Neural progenitor cell (in vitro differentiated cells): ENCODE data around the gene SH3GL2. TPM values are rescaled to one million over a fixed set of nuclear protein-coding genes. Genes with fewer than 3 reads are reported as not detected.

Experiments used
- DNase-seq: peaks from one replicate; pipeline ENCODE4 v3.0.0-alpha.2; 2016; ENCODE audit warnings: low spot score
- H2AFZ ChIP-seq: fragments of 200-600 bp; sonication (generic); replicated peaks from 2 replicates; pipeline ENCODE4 v1.6.1; 2016; ENCODE audit warnings: antibody characterized with exemption
- H3F3A ChIP-seq: fragments of 200-600 bp; sonication (generic); 2 replicates; pipeline ENCODE4 v1.6.1; 2016; ENCODE audit warnings: antibody characterized with exemption, low read depth
- H3K27ac ChIP-seq: fragments of 200-600 bp; sonication (generic); 2 replicates; pipeline ENCODE4 v1.5.1; 2016; ENCODE audit warnings: mild to moderate bottlenecking
- H3K27me3 ChIP-seq: fragments of 200-600 bp; sonication (generic); 2 replicates; pipeline ENCODE4 v1.6.1; 2016; ENCODE audit warnings: mild to moderate bottlenecking, moderate library complexity
- H3K36me3 ChIP-seq: fragments of 200-600 bp; sonication (generic); 2 replicates; pipeline ENCODE4 v1.5.1; 2016
- H3K4me1 ChIP-seq: fragments of 200-600 bp; sonication (generic); 2 replicates; pipeline ENCODE4 v1.6.1; 2016; ENCODE audit warnings: mixed run types
- H3K4me2 ChIP-seq: fragments of 200-600 bp; sonication (generic); 2 replicates; pipeline ENCODE4 v1.6.1; 2016
- H3K4me3 ChIP-seq: fragments of 200-600 bp; sonication (generic); 2 replicates; pipeline ENCODE4 v1.5.1; 2016
- H3K79me2 ChIP-seq: fragments of 200-600 bp; sonication (generic); 2 replicates; pipeline ENCODE4 v1.6.1; 2016; ENCODE audit warnings: low read depth
- H3K9ac ChIP-seq: fragments of 200-600 bp; sonication (generic); 2 replicates; pipeline ENCODE4 v1.6.1; 2016
- H3K9me3 ChIP-seq: fragments of 200-600 bp; sonication (generic); 2 replicates; pipeline ENCODE4 v1.5.1; 2016; ENCODE audit warnings: low read depth
- H4K20me1 ChIP-seq: fragments of 200-600 bp; sonication (generic); 2 replicates; pipeline ENCODE4 v1.6.1; 2016; ENCODE audit warnings: low read depth
- H3K27ac Mint-ChIP-seq: 3 replicates; pipeline ENCODE4 v1.8.0; 2021; ENCODE audit warnings: mixed read lengths
- H3K27me3 Mint-ChIP-seq: 2 replicates; pipeline ENCODE4 v1.8.0; 2022; ENCODE audit warnings: low read depth, mild to moderate bottlenecking, inconsistent platforms, moderate library complexity, mixed read lengths; ENCODE audit not compliant: insufficient read depth
- H3K36me3 Mint-ChIP-seq: 3 replicates; pipeline ENCODE4 v1.8.0; 2021; ENCODE audit warnings: mixed read lengths
- H3K4me1 Mint-ChIP-seq: 3 replicates; pipeline ENCODE4 v1.8.0; 2021; ENCODE audit warnings: mixed read lengths
- H3K4me3 Mint-ChIP-seq: 3 replicates; pipeline ENCODE4 v1.8.0; 2021; ENCODE audit warnings: mild to moderate bottlenecking, moderate library complexity, mixed read lengths
- H3K9me3 Mint-ChIP-seq: 3 replicates; pipeline ENCODE4 v1.8.0; 2020; ENCODE audit warnings: mixed read lengths
- EZH2 ChIP-seq: fragments of 200-600 bp; sonication (generic); IDR thresholded peaks from 2 replicates; pipeline ENCODE4 v1.6.1; 2017; ENCODE audit warnings: antibody characterized with exemption, mild to moderate bottlenecking, moderate library complexity
- EZH2phosphoT487 ChIP-seq: fragments of 200-600 bp; sonication (generic); IDR thresholded peaks from 2 replicates; pipeline ENCODE4 v1.6.1; 2017; ENCODE audit warnings: antibody characterized with exemption
- total RNA-seq: library from RNA; depleted of rRNA; stranded (reverse); fragments of >200 nt; gene quantifications from 2 replicates; pipeline ENCODE4 v1.2.3, GENCODE V29; 2015; ENCODE audit warnings: low replicate concordance
- TF ChIP-seq, protein P1 (sequence below): fragments of 200-600 bp; sonication (generic); IDR thresholded peaks from 2 replicates; pipeline ENCODE4 v1.5.1; 2017; ENCODE audit warnings: antibody characterized with exemption, mild to moderate bottlenecking

SH3GL2 gene
- total RNA-seq, 1 donor from 2014 or later = 1.6 TPM

DNA sequence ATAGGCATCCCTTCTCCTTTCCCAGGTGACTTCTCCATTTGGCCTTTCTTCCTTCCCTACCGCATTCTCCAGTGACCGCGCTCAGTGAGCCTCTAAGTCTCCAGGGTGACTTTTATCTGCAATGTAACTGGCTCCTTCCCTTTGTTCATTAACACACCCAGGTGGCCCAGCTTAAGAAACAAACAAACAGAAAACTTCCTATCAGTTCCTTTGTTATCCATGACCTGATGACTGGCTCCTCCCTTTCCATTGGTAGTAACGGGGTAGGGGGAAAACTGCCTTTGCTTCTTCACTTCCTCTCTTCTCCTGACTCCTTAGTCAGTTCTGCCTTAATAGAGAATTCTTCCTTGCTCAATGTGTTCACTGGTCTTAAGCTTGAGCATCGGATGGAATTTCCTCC, 7.0 kb upstream of the SH3GL2 start:
- Histone ChIP-seq H3K4me3 (no peak overlapping the region), H4K20me1 (no peaks in the 10 kb centered on the region), H3K36me3 (no peaks in the 10 kb centered on the region), H3K79me2 (no peaks in the 10 kb centered on the region), H3K27me3 (peaks cover 8% of the 10 kb centered on the region), H3K9me3 (no peaks in the 10 kb centered on the region), H3K9ac (no peak overlapping the region), H3F3A (no peaks in the 10 kb centered on the region), H3K4me1 (peaks cover 7% of the 10 kb centered on the region), H3K27ac (no peak overlapping the region), H3K4me2 (peak overlapping the region; percentile 5), H2AFZ (no peak overlapping the region)
- H3K27ac Mint-ChIP-seq = no peak overlapping the region
- no peaks in the 10 kb centered on the region for H3K36me3 Mint-ChIP-seq
- TF ChIP-seq EZH2 (no peak), EZH2phosphoT487 (no peak)
- TF ChIP-seq, protein P1, sequence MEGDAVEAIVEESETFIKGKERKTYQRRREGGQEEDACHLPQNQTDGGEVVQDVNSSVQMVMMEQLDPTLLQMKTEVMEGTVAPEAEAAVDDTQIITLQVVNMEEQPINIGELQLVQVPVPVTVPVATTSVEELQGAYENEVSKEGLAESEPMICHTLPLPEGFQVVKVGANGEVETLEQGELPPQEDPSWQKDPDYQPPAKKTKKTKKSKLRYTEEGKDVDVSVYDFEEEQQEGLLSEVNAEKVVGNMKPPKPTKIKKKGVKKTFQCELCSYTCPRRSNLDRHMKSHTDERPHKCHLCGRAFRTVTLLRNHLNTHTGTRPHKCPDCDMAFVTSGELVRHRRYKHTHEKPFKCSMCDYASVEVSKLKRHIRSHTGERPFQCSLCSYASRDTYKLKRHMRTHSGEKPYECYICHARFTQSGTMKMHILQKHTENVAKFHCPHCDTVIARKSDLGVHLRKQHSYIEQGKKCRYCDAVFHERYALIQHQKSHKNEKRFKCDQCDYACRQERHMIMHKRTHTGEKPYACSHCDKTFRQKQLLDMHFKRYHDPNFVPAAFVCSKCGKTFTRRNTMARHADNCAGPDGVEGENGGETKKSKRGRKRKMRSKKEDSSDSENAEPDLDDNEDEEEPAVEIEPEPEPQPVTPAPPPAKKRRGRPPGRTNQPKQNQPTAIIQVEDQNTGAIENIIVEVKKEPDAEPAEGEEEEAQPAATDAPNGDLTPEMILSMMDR = no peak
- peaks cover 10% of the 10 kb centered on the region for H3K27me3 Mint-ChIP-seq
- no peaks in the 10 kb centered on the region for H3K9me3 Mint-ChIP-seq
- peak; percentile 47 for DNase-seq
- no peak overlapping the region for H3K4me3 Mint-ChIP-seq
- H3K4me1 Mint-ChIP-seq = no peaks in the 10 kb centered on the region

DNA sequence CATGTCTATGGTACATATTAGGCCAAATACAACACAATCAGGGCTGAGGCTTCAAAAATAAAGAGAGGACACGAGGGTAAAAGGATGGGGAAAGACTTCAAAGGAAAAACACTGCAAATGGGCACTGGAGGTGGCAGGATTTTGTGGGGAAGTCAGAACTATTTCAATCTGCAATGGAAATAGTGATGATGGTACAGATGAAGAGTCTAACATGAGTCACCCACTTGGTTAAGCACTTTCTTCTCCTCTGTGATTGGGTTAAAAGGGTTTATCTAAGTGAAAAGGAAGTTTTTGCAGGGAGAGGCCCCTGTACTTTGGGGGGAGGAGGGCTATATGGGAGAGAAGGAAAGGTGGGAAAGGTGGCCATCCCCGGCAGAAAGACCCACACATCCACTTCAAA, 4.5 kb upstream of the SH3GL2 start:
- H3K9me3 Mint-ChIP-seq = no peaks in the 10 kb centered on the region
- H3K9me3 ChIP-seq = no peaks in the 10 kb centered on the region
- peaks cover 11% of the 10 kb centered on the region for H3K4me1 ChIP-seq
- no peak overlapping the region for H2AFZ ChIP-seq
- no peak for DNase-seq
- no peaks in the 10 kb centered on the region for H3K36me3 Mint-ChIP-seq
- H3K79me2 ChIP-seq = no peaks in the 10 kb centered on the region
- no peaks in the 10 kb centered on the region for H4K20me1 ChIP-seq
- no peak overlapping the region for H3K27ac Mint-ChIP-seq
- H3K27ac ChIP-seq = no peak overlapping the region
- no peak overlapping the region for H3K4me2 ChIP-seq
- no peak overlapping the region for H3K9ac ChIP-seq
- H3K36me3 ChIP-seq = no peaks in the 10 kb centered on the region
- no peak overlapping the region for H3K4me3 Mint-ChIP-seq
- H3K4me1 Mint-ChIP-seq = peaks cover 2% of the 10 kb centered on the region
- peaks cover 22% of the 10 kb centered on the region for H3K27me3 Mint-ChIP-seq
- H3K4me3 ChIP-seq = no peak overlapping the region
- TF ChIP-seq, protein P1 = no peak
- TF ChIP-seq EZH2 = no peak
- no peak for TF ChIP-seq EZH2phosphoT487
- peaks cover 5% of the 10 kb centered on the region for H3F3A ChIP-seq
- H3K27me3 ChIP-seq = peaks cover 33% of the 10 kb centered on the region

DNA sequence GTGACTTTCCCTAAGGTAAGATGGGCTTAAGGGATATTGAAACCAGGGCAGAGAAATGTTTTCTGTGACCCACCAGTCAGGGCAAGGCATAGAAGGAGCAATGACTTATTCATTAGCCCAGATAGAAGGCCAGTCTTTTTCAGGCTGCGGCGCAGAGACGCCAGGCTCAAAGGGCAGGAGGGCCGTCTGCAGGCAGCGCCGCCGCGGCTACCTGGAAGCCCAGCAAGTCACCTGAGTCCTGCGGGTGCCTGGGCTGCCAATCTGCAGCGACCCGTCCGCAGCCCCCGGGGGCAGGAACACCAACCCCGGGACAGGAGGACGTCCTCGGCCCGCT, 322 bp upstream of the SH3GL2 start:
- no peaks in the 10 kb centered on the region for H3K36me3 ChIP-seq
- no peak overlapping the region for H3K27ac ChIP-seq
- peak overlapping the region; percentile 100 for H2AFZ ChIP-seq
- peaks cover 3% of the 10 kb centered on the region for H4K20me1 ChIP-seq
- peak overlapping the region; percentile 83 for H3K4me3 ChIP-seq
- H3F3A ChIP-seq = peaks cover 5% of the 10 kb centered on the region
- H3K4me1 Mint-ChIP-seq = peaks cover 2% of the 10 kb centered on the region
- no peaks in the 10 kb centered on the region for H3K9me3 Mint-ChIP-seq
- H3K9me3 ChIP-seq = no peaks in the 10 kb centered on the region
- H3K4me2 ChIP-seq = peak overlapping the region; percentile 100
- peaks cover 48% of the 10 kb centered on the region for H3K27me3 Mint-ChIP-seq
- DNase-seq = no peak
- peak overlapping the region; percentile 82 for H3K4me3 Mint-ChIP-seq
- no peaks in the 10 kb centered on the region for H3K36me3 Mint-ChIP-seq
- peaks cover 69% of the 10 kb centered on the region for H3K27me3 ChIP-seq
- H3K4me1 ChIP-seq = peaks cover 4% of the 10 kb centered on the region
- TF ChIP-seq EZH2 (no peak), EZH2phosphoT487 (peak; percentile 82)
- TF ChIP-seq, protein P1 = no peak
- no peak overlapping the region for H3K27ac Mint-ChIP-seq
- no peaks in the 10 kb centered on the region for H3K79me2 ChIP-seq
- H3K9ac ChIP-seq = no peak overlapping the region
